GM18870 (cell line): ENCODE data around the gene SPHK1.

Experiments
- ATAC-seq: cut with Tn5 transposase; IDR thresholded peaks from one replicate; pipeline ENCODE4 v1.9.1; 2021; ENCODE audit warnings: moderate library complexity; ENCODE audit not compliant: unreplicated experiment

The SPHK1 gene

DNA sequence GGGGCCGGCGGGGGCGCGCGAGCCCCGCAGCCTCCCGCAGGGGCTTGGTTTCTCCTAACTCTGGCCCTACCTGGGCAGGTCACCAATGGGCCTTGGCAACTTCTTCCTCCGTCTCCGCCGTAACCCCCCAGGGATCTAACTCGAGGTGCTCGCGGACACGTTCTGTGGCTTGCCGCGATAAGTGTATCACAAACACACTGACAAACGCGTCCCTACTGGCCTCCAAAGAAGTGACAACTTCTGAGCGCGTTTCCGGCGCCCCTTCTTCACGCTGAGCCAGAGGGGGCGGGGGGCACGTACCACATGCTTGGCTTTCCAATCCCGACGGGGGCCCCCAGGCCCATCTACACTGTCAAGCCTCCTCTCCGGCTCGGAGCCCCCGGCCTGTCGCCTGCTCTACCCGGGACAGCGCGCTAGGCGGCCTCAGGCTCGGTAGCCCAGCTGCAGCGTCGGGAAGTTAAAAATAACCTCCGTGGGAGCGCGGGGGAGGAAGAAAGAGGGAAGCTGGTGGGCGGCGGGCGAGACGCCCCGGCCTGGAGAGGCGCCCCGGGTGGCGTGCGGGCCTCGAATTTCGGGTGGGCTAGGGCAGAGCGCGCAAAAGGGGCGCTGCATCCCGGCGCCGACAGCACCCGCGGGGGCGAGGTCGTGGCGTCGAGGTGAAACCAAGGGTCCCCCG is 725 bp upstream of the SPHK1 start:
- no peak for ATAC-seq

DNA sequence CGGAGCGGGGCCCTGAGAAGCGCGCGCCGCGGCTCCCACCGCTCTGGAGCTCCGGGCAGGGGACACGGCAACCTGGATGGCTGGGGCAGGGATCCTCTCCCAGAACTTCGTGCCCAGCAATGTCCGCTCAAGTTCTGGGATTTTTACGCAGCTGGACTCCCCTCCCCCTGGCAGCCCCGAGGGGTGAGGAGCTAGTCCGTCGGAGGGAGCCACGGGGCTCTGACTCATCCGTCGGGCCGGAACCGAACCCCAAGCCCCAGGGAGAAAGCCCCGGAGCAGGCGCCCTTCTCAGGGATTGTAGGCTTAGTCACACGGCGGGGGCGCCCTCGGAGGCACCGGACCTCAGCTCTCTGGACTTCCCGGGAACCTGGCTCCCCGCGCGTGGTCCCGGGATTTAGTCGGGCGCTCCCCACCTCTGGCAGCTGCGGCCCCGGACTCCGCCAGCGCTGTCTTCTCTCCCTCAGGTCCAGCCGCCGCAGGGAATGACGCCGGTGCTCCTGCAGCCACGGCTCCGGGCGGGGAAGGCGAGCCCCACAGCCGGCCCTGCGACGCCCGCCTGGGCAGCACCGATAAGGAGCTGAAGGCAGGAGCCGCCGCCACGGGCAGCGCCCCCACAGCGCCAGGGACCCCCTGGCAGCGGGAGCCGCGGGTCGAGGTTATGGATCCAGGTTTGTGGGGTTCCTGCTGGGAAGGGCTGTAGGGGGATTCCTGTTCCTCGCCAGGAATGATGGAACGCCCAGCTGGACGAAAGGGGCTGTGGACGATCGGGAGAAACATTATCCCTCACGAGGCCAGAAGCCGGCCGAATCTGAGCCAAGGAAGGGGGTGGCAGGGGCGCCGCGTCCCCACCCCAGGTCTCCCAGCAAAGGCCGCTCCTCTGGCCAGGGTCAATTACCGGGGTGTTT is 830 bp downstream of the SPHK1 start:
- ATAC-seq: no peak

DNA sequence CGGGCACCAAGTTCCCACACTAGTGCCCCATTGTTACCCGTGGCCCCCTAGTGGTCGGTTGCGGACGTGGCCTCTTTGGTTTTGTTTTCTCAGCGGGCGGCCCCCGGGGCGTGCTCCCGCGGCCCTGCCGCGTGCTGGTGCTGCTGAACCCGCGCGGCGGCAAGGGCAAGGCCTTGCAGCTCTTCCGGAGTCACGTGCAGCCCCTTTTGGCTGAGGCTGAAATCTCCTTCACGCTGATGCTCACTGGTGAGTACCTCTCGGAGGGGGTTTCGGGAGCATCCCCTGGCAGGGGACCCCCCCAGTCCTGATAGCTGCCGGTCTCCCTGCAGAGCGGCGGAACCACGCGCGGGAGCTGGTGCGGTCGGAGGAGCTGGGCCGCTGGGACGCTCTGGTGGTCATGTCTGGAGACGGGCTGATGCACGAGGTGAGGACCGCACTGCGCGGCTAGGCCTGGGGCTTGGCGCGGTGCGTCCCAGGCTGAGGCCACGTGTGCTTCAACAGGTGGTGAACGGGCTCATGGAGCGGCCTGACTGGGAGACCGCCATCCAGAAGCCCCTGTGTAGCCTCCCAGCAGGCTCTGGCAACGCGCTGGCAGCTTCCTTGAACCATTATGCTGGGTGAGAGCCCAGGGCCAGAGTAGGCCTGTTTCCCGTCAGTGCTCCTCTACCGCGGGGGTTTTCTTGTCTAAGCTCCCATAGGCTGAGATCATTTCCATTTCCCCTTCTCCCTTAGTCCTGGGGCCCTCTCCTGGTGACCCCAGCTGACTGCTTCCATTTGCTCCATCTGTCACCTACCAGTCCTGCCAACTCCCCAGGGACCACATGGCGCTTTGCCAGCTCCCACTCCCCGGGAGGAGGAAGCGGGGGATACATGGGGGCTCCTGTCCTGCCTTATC is 1.7 kb downstream of the SPHK1 start:
- no peak for ATAC-seq

DNA sequence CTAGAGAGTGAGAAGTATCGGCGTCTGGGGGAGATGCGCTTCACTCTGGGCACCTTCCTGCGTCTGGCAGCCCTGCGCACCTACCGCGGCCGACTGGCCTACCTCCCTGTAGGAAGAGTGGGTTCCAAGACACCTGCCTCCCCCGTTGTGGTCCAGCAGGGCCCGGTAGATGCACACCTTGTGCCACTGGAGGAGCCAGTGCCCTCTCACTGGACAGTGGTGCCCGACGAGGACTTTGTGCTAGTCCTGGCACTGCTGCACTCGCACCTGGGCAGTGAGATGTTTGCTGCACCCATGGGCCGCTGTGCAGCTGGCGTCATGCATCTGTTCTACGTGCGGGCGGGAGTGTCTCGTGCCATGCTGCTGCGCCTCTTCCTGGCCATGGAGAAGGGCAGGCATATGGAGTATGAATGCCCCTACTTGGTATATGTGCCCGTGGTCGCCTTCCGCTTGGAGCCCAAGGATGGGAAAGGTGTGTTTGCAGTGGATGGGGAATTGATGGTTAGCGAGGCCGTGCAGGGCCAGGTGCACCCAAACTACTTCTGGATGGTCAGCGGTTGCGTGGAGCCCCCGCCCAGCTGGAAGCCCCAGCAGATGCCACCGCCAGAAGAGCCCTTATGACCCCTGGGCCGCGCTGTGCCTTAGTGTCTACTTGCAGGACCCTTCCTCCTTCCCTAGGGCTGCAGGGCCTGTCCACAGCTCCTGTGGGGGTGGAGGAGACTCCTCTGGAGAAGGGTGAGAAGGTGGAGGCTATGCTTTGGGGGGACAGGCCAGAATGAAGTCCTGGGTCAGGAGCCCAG is 2.8 kb downstream of the SPHK1 start:
- ATAC-seq: no peak

DNA sequence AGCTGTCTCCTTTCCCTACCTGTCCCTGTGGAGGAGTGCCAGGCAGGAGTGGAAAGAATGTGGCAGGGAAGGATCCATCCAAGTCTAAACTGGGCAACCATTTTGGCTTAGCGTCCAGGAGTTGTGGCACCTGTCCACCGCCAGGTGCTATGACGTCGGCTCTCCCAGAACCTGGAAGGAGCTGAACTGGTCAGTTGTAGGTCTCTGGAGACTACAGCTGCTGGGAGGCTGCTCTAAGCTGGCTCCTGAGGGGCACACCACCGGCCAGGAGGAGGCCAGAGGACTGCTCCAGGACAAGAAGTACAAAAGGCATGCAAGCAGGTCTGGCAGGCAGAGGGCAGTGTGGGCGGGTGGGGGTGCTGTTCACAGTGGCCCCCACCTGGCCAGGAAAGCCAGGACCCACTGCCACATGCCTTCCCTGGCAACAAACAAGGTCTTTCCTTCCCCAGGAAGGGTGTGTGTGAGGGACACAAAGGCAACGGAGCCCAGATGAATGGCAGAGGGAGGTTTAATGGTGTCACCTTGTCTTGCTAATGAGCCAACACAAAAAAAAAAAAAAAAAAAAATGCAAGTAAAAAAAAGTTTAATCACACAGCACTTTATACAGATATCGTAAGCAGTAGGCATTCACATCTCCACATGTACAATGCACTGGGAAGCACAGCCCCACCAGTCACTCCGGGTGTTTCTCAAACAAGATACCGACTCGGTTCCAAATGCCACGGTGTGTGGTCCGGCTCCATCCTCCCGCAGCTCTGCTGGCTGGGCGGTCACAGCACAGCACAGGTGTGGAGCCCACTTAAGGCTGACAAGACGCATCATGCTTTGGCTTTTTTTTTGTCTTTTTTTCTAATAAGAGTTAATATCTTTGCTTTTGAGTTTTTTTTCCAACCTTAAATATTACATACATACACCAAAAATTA is 4.8 kb downstream of the SPHK1 start:
- no peak for ATAC-seq

DNA sequence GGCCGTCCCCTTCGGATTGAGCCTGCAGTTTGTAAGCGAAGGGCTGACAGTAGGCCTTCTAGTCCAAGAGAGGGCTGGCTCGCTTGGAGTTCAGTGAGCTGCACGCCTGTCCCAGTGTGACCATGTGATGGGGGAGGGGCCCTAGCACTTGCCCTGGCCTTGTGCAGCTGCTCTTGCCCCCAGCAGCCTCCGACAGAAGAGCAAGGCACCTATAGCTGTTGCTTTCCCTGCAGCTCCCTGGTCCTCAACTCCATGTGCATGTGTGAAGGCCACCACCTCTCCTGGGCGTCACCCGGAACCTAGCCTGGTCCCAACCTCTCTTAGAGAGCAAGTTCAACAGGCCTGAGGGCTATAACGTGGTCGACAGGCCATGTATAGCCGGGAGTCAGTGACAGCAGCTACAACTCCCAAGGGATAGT is 5.6 kb downstream of the SPHK1 start:
- no peak for ATAC-seq

DNA sequence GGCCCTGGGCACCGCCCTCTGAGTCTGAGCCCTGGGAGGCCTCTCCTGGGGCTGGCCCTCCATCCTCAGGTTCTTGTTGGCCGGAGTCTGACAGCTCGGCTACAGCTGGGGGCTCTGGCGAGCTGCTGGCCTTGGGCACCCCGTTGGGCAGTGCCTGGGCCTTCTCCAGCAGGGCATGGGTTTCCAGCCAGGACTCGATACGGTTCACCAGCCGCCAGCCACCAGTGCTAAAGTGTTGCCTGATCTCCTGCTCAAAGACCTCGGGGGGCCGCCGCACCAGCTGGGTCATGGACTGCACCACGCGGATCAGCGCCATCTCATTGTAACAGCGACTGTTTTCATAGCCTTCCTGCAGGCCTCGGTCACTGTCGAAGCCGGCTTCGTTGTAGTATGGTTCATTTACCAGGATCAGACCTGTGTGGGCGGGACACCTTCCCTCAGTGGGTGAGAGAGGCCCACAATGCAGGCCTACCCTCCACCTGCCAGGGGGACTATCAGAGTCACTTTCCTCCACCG is 6.8 kb downstream of the SPHK1 start:
- no peak for ATAC-seq

DNA sequence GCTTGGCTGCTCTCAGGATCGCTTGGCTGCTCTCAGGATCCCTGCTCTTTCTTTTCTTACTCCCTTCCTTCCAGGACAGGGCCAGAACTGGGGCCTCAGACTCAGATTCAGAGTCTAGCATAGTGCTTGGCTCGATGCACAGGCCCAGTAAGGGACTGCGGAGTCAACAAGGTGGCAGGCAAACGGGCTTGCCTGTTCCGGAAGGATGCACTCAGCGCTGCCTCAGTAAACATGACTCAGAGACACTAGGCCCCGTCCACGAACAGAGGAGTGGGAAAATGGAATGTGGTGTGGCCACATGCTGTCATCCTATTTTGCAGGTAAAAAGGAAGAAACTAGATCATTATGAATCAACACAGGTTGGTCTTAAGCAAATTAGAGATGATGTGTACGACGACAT is 9.8 kb downstream of the SPHK1 start:
- no peak for ATAC-seq

DNA sequence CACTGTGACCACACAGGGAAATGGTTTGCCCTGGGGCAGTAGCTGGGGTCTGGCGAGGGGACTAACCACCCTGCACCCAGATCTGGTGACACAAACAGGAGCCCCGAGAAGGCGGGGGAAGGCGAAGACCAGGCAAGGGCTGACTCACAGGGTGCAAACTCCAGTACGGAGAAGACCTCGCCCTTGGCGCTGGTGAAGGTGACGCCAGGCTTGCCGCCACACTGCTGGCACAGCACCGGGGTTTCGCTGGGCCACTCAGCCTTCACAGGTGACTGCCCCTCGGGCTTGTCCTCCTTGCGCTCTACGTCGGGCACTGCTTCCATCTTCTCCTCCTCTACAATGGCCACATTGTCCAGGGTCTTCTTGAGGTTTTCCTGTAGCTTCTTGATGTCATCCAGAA is 11.6 kb downstream of the SPHK1 start:
- no peak for ATAC-seq

DNA sequence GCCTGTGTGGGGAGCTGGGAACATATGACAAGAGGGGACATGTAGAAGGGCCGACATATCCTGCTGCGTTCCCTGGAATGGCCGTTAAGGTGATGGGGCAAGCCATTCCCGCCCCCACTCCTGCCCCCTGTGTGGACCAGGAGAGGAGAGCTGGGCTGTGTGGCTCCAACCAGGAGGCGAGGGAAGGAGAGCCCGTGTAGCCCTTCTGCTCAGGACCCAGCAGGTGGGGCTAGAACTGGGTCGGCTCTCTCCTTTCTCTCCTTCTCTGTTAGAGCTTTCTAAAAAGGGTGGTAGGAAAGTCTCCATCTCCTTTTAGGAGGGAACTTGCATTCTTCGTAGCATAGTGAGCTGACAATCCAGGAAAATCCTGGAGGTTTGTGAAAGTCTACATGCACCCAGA is 12.8 kb downstream of the SPHK1 start:
- ATAC-seq: no peak

DNA sequence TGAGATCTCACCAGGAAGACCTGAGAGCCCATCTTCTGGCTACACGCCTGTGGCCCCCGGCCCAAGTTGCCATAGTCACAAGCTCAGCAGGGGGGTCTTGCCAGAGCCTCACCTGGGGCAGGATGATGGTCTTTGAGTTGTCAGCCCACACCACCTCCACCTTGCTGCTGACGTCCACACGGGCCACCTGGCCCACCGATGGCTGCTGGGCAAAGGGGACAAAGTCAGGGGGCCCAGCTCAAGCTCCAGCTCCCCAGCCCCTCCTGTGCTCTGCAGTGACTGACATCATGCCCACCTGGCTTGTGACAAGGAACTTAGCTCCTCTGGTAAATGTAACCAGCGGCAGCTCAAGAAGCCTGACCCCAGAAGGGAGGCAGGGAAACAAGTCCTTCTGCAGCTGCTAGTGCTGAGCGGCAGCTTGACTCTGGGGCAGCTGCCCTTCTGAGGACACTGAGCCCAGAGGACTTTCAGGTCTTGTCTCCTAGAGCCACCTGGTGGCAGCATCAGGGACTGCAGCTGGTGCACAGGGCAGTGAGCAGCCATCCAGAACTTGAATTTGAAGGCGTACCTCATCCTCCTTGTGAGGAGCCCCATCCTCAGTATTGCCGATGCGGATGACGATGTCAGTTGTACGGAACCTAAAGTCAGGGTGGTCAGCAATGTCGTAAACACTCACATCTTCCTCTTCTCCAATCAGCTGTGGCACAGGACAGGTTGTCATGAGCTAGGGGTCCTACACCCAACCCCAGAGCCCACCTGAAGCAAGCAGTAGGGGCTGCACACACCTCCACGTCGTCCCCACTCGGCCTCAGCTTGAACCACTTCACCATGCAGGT is 13.5 kb downstream of the SPHK1 start:
- ATAC-seq: no peak

DNA sequence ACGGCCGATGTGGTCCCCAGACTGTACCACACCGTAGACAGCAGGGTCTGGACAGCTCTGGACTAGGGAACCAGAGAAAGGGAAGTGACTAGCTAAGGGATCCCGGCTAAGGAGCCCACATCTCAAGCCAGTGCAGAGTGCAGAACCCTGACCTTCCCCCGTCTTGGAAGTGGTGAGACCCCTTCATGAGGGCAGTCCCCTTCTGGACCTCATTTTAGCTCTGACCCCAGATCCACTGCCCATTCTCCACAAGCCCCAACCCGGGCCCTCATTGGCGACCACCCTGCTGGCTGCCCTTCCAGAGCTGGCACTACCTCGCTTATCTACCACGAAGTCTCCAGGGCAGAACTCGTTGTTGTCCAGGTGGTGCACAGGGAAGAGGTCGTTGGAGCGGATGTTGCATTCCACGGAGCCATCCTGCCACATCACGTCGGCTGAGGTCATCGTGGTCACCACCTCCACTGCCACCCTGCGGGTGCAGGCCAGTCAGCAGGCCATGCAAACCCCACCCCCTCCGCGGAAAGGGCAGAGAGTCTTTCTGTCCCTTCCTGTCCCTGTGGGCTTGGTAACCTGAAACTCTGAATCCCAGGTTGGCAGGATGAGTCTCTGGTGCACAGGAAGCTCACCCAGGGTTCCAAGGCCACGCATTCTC is 14.2 kb downstream of the SPHK1 start:
- ATAC-seq: no peak

DNA sequence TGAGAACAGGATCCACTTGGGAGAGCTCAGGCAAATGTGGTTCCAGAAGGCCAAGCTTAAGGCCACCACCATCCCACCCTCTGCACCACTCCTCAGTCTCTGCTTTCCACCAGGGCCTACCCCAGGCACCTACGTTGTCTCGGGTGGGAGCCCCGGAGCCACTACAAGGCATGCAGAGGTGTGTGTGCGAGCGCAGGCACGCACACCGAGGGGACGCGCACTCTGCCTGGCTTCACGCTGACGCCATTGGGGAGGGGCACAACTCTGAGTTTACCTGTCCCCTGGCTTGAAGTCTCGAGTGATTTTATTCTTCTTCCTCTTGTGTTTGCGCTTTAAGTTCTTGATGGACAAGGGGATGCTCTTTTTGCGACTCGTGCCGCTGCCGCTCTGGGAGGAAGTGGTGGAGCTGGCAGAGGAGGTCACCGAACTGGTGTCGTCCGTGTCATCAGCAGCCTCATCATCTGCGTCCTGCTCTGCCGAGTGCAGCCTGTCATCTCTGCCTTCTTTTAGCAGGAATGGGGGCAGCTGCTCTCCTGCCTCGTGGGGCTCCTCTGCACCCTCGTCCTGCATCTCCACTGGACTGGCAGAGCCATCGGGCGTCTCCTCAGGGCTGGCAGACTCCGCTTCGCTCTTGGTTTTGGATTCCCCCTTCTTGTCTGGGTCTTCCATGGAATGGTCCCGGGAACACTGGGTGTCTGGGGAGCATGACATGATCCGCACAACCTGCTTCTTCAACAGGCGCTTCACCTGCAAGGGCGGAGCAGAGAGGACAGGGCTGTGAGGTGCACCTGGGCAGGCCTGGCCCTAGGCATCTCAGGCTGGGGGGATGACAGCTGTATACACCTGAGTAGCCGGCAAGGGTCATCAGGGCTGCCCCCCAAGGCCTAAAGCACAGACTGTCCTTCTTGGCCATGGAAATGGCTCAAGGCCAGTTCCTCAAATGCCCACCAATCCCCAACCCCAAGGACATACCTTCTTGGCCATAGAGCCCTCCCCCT is 15.1 kb downstream of the SPHK1 start:
- no peak for ATAC-seq

DNA sequence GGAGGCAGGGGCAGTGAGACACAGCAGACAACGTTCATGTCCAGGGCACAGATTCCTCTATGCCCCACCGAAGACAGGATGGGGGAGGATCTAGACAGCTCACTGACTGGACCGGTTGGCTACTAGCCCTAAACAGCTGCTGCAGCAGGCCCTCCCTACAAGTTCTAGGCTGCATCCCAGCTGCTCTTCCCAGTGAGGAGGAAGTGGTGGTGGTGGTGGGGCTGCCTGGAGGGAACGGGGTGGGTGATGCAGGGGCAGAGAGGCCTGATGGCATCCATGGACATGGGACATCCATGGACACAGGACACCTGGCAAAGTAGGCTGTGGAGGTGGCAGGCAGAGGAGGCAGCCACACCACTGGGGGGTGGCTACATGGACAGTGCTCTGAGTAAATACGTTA is 18.3 kb downstream of the SPHK1 start:
- no peak for ATAC-seq

DNA sequence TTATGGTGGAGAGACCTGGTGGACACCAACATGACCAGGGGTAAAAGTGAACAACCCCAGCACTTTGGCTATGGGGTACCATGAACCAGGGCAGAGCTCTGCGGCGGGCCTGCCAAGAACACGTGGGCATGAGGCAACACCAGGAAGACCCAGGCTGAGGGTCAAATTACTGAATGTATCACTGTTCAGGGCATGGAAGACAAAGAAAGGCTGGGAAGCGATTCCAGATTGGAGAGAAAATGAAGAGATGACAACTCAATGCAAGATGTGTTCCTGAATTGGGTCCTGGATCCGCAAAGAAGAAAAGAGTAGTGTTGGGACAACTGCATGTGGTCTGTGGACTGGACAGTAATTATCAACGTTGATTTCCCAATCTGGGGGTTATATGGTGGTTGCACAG is 19.8 kb downstream of the SPHK1 start:
- ATAC-seq: no peak

DNA sequence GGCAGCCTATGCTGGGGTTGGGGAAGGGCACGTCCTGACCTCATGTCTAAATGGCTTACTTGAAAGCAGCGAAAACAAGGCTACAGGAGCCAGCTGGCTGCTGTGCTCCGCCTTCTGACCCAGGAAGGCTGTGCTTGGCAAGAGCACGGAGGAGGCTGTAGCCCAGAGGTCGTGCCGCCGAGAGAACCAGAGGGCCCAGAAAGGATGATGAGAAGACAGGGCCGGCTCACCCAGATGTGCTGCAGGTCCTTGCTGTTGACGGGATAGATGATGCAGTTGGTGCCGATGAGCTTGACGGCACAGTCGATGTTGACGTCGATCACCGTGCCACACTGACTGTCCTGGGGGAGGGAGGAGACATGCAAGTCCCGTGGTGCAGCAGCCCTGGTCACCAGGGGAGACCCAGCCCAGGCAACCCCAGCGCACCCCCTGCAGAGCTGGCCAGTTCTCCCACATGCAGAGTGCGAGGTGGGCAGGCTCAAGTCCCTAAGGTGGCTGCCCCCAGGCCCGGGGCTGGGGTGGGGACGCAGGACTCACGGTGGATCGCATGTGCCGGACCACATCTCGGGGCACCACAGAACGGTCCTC is 20.7 kb downstream of the SPHK1 start:
- no peak for ATAC-seq
